GM18873 (cell line): ENCODE results near the gene MLLT6.

Experiments
- ATAC-seq: cut with Tn5 transposase; IDR thresholded peaks from one replicate; pipeline ENCODE4 v1.9.1; 2021; ENCODE audit warnings: mild to moderate bottlenecking, moderate library complexity, moderate number of reproducible peaks; ENCODE audit not compliant: unreplicated experiment, low FRiP score

MLLT6 gene

DNA sequence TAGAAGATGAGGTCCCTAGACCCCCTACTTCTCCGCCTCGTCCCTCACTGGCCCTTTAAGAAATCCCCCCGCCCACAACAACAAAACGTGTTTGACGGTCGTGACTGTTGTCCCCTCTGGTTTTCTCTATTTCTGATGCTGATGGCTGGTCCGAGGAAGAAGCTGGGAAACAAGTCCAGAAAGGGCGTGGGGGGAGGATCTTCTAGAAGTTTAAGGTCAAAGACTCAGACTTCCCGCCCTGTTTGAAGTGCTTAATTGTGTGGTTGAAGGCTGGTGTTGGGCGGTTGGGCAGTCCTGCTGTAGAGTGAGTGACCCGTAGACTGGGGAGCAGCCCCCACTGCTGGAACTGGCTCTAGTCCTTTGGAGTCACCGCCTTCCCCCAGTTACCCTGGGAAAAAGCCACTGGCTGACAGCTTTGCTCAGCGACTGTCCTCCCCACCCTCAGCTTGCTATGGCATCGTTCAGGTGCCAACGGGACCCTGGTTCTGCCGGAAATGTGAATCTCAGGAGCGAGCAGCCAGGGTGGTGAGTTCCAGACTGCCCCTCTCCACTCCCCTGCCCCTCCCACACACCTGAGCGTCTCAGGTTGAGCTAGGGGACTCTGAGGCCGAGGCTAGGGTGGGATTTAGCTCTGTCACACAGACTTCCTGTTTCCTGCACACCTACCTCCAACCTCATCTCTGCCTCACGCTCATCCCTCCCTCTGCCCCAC, 1.6 kb downstream of the MLLT6 start:
- no peak for ATAC-seq

DNA sequence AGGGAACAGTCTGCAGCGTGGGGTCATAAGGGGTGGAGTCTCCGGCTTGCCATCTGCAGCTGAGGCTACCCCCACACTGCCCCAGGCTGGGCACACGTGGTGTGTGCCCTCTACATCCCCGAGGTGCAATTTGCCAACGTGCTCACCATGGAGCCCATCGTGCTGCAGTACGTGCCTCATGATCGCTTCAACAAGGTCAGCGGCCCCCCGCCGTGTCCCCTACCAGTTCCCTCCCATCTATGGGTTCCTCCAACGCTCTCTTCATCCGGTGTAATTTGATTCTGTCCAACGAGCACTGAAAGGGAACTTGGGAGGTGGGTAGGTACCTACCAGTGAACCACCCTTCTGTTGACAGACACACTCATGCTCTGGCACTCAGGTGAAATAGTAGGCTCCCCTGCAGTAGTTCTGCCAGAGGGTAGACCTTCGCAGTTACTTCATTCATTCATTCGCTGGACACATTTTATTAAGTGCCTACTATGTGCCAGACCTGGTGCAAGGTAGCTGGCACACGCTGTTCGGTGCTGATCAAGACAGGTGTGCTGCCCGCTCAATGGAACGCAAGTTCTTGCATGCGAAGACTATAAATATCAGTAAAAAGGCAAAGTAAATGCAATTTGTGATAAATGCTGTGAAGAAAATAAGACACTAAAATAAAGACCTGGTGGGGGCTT, 2.7 kb downstream of the MLLT6 start:
- ATAC-seq: no peak

DNA sequence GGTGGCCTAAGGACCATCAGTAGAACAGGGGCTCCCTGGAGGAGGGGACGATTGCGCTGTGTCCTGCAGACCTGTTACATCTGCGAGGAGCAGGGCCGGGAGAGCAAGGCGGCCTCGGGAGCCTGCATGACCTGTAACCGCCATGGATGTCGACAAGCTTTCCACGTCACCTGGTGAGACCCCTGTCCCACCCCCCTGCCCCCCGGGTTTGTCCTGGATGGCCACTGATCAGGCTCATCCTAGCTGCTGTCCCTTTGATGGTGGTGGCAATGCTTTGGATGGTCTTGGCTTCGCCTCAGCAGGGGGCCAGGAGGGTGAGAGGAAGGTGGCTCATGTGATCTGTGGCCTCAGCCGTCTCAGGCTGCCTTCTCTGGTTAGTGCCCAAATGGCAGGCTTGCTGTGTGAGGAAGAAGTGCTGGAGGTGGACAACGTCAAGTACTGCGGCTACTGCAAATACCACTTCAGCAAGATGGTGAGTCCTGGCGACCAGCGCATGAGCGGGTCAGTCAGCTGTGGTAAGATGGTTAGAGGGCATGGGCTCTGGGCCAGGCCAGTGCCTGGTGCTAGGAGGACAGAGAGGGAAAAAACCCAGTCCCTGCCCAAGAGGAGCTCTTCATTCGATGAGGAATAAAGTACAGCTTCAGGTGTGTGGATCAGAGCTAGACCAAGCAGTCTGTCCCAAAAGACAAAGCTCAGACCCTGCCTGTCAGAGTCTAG, 4.2 kb downstream of the MLLT6 start:
- ATAC-seq: no peak

DNA sequence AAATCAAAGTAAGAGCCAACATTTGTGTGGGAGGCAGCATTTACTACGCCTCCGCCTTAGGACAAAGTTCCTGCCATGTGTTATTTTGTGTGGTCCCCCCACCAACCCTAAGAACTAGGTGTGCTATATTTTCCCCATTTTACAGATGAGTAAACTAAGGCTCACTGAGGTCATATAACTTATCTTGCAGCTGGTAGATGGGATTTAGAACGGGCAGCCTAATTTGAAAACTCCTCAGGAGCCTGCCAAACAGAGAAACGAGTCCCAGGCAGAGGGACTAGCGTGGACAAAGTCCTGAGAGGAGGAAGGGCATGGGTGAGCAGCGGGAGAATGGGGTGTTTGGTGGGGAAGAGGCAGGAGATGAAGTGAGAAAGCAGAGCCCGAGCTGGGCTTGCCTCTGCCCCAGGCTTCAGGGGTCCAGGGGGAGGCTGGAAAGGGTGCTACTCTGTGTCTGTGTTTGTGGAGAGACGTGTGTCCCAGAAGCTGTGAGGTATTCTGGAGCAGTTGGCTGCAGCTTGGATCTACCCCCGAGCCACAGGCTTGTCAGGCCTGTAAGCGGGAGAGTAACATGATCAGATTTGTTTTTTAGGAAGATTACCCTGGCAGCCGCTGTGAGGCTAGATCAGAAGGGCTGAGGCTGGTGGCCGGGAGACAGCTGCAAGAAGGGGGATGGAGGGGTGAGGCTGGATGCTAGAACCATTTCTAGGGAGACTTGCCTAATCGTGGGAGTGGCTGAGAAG, 5.0 kb downstream of the MLLT6 start:
- no peak for ATAC-seq

DNA sequence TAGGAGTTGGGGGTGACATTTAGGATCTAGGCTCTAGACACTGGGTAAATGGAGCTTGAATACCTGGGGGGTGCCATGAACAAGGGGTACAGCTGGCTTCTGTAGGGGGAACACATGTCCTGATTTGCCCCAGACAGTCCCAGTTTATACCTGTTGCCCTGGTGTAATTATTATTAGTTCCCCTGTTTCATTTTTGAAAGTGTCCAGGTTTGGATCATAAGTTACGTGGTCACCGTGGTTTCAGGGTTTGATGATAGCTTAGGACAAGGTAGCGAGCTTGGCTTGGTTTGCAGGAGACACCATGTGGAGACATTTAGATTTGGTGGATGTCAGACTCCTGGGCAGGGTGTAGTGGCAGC, 5.5 kb downstream of the MLLT6 start:
- ATAC-seq: no peak

DNA sequence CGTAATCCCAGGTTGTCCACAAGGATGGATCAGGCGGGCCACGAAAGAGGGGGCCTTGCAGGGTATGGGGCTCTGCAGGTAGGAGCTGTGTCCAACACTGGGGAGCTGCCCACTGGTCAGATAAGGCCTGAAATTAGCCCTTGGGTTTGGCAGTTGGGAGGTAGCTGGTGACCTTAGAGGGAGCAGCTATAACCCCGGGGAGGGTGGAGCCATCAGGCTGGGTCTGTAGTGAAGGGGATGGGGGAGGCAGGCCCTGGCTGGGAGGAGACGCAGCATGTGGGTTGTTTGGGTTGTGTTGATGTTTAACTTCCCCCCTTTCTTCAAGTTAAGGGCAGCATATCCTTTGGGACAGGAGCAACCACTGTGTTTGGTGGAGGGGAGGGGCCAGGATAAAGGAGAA, 5.9 kb downstream of the MLLT6 start:
- no peak for ATAC-seq

DNA sequence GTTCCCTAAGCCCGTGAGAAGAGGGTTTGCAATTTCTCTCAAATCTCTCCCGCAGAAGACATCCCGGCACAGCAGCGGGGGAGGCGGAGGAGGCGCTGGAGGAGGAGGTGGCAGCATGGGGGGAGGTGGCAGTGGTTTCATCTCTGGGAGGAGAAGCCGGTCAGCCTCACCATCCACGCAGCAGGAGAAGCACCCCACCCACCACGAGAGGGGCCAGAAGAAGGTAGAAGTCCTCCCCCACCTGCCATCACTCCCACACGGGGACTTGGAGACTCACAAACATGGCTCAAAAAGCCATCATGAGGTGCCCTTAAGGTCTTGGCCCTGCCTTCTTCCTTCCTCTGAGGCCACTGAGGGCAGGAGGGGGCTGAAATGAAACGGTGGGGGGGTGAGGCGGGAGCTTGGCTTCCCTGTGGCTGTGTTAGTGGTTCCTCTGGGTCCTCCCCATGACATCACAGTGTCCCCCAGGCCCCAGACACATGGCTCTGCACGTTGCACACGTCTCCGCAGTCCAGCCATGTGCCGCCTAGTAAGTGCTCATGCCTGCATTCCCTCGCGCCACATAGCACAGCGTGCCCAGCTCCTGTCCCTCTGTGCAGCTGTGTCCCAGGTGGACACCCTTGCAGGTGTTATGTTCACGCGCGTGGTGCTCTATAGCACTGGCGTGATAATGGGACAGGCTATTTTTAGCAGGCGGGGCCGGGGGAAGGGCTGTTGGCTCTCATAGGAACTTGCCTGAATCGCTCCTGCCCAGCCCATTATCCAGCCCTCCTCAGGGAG, 6.9 kb downstream of the MLLT6 start:
- ATAC-seq: no peak

DNA sequence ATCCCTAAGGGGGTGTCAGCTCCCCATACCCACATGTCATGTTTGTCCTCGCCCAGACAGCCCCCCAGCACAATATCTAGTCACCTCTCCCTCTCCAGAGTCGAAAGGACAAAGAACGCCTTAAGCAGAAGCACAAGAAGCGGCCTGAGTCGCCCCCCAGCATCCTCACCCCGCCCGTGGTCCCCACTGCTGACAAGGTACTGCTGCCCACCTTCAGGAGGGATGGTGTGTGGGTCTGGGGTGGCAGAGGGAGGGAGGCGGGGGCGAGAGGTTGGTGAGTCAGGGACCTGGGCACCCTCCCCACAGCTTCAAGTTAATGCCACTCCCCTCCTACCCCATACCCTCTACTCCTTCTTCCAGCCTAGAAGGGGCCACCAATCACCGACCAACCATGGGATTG, 7.5 kb downstream of the MLLT6 start:
- ATAC-seq: no peak

DNA sequence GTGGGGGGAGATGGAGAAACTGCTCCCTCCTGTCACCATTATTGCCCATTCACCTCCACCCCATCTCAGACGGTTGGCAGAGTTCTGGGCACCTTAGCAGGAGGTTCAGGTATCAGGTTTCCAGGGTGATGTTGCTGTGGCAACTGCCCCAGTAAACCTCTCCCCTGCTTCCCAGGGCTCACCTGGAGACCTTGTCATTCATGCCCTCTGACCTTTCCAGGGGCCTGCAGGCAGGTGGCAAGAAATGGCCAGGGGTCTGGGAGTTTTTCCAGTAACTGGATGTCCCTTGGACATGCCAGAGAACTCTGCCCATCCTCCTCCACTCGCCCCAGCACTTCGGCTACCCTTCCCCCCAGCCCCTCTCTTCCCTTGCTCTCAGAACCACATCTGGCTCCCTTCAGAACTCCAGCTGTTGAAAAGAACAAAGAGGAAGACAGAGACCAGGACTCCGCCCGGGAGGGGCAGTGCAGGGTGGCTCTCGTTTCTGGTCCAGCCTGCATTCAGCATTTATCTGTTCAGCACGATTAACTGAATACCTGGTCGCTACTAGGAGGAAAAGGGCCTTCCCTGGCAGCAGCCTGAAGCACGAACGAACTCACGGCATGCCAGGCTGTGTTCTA, 8.5 kb downstream of the MLLT6 start:
- ATAC-seq: no peak

DNA sequence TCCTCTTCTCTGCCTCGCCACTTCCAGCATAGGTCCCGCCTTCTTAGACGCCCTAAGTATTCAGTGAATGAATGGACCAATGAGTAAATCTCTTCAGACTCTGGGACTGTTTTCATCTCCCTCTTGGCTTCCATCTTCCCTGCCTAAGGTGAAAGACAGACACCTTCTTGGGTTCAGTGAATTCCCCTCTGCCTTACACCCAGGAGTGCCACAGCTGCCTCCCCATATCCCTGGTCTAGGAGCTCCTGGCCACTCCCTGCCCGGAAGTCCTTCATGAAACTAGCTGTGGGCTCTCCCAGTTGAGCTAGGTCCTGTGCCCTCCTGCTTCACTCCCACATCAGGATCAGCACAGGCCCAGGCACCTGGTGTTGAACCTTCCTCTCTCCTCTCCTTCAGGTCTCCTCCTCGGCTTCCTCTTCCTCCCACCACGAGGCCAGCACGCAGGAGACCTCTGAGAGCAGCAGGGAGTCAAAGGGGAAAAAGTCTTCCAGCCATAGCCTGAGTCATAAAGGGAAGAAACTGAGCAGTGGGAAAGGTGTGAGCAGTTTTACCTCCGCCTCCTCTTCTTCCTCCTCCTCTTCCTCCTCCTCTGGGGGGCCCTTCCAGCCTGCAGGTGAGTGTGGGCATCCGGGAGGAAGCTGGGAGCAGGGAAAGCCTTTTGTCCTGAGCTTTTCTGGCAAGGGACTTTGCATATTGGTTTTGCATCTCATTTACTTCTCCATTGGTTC, 10.3 kb downstream of the MLLT6 start:
- no peak for ATAC-seq

DNA sequence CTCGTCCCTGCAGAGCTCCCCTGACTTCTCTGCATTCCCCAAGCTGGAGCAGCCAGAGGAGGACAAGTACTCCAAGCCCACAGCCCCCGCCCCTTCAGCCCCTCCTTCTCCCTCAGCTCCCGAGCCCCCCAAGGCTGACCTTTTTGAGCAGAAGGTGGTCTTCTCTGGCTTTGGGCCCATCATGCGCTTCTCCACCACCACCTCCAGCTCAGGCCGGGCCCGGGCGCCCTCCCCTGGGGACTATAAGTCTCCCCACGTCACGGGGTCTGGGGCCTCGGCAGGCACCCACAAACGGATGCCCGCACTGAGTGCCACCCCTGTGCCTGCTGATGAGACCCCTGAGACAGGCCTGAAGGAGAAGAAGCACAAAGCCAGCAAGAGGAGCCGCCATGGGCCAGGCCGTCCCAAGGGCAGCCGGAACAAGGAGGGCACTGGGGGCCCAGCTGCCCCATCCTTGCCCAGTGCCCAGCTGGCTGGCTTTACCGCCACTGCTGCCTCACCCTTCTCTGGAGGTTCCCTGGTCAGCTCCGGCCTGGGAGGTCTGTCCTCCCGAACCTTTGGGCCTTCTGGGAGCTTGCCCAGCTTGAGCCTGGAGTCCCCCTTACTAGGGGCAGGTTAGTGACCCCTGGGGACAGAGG, 11.4 kb downstream of the MLLT6 start:
- ATAC-seq: no peak

DNA sequence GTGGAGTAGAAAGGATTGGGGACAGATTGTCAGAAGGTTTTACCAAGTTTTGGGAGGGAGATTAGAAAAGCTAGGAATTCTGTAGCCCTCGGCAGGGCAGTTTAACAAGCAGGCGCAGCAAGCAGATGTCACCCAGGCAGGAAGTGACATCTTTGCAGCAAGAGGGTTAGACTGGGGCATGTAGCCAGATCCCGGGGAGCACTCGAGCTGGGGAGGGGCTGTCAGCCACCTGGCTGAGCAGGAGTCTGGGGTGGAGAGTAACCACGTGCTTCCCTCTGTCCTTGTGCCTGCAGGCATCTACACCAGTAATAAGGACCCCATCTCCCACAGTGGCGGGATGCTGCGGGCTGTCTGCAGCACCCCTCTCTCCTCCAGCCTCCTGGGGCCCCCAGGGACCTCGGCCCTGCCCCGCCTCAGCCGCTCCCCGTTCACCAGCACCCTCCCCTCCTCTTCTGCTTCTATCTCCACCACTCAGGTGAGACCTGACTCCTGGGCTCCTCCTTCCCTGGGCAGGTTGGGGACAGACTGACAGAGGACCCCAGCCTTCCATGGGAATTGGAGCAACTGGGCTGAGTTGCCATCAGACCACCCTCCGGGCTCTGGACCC, 12.2 kb downstream of the MLLT6 start:
- no peak for ATAC-seq

DNA sequence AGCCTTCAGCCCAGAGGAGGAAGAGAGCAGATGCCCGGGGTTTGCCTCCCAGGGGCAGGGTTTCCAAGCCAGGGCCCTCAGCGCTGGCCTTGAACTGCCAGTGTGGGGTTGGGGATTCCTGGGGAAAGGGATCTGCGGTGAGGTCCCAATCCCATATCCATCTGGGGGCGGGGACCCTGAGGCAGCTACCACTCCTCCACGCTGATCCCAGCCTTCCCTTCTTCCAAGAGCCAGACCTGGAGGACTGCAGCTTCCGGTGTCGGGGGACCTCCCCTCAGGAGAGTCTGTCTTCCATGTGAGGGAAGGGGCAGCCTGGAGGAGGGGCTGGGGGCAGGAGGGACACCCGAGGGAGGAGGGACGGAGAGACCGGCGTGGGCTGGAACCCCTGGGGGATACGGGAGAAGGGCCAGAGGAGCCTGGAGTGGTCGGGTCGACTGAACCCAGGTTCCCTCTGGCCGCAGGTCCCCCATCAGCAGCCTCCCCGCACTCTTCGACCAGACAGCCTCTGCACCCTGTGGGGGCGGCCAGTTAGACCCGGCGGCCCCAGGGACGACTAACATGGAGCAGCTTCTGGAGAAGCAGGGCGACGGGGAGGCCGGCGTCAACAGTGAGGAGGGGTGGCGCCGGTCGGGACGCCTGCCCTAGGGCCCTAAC, 14.3 kb downstream of the MLLT6 start:
- ATAC-seq: no peak

DNA sequence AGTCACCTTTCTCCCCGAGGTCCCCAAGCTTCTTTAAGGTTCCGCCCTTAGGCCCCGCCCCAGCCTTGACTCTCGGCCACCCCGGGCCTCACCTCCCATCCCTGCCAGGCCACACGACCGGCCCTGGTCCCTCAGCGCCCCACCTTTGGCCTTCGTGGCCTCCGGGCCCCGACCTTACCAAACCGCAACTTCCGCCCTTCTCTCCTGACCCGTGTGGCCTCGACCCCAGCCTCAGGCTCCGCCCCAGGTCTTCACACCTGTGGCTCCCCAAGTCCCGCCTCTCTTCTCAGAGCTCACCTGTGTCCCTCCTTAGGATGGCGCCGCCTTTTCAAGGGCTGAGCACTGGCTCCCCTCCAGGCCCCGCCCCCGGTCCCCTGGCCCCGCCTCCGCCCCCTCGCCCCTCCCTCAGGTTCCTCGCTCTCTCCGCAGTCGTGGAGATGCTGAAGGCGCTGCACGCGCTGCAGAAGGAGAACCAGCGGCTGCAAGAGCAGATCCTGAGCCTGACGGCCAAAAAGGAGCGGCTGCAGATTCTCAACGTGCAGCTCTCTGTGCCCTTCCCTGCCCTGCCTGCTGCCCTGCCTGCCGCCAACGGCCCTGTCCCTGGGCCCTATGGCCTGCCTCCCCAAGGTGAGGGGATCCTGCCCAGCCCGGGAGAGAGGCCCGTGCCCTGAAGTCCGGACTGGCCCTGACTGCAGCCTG, 15.0 kb downstream of the MLLT6 start:
- ATAC-seq: no peak

DNA sequence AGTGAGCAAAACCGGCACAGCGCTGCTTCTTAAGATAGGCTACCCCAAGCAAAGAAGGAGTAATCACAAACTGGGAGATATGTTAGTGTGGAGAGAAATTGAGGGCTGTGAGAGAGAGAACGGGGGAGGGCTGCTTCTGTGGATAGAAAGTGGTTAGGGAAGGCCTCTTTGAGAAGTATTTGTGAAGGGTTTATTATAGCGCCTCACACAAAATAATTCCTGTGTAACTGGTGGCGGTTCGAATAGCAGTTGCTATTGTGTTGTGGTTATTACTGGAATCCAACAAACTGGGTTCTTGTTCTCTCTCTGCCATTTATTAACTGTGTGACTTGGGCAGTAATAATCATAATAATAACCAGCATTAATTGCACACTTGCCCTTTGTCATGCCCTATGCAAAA, 15.9 kb downstream of the MLLT6 start:
- no peak for ATAC-seq

DNA sequence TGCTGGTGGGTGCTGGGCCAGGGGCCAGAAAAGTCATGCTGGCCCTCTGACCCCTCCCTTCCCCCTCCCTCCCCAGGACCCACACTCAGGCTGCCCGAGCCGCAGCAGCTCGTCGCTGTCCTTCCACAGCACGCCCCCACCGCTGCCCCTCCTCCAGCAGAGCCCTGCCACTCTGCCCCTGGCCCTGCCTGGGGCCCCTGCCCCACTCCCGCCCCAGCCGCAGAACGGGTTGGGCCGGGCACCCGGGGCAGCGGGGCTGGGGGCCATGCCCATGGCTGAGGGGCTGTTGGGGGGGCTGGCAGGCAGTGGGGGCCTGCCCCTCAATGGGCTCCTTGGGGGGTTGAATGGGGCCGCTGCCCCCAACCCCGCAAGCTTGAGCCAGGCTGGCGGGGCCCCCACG, 16.7 kb downstream of the MLLT6 start:
- no peak for ATAC-seq

DNA sequence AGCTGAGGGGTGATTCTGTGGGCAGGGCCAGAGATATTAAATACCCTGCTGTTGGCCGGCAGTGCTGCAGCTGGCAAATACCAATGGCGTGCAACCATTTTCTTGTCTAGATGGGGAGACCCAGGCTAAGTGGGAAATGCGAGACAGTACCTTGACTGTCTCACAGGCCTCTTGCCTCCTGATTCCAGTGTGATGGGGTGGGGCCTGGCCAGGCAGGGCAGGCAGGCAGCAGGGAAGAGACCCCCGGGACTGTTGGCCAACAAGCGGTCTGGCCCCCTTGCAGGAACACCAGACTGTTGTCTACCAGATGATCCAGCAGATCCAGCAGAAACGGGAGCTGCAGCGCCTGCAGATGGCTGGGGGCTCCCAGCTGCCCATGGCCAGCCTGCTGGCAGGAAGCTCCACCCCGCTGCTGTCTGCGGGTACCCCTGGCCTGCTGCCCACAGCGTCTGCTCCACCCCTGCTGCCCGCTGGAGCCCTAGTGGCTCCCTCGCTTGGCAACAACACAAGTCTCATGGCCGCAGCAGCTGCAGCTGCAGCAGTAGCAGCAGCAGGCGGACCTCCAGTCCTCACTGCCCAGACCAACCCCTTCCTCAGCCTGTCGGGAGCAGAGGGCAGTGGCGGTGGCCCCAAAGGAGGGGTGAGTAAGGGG, 19.4 kb downstream of the MLLT6 start:
- no peak for ATAC-seq
